ENCODE measurements around the gene CRYZL1. TPM values are rescaled to one million over a fixed set of nuclear protein-coding genes. Genes with fewer than 3 reads are reported as not detected.
A peak's percentile ranks its signal among the peaks of the same experiment; 100 is the strongest.

Gene CRYZL1
- total RNA-seq, 1 donor from 2014 or later, result 36.5 TPM

DNA sequence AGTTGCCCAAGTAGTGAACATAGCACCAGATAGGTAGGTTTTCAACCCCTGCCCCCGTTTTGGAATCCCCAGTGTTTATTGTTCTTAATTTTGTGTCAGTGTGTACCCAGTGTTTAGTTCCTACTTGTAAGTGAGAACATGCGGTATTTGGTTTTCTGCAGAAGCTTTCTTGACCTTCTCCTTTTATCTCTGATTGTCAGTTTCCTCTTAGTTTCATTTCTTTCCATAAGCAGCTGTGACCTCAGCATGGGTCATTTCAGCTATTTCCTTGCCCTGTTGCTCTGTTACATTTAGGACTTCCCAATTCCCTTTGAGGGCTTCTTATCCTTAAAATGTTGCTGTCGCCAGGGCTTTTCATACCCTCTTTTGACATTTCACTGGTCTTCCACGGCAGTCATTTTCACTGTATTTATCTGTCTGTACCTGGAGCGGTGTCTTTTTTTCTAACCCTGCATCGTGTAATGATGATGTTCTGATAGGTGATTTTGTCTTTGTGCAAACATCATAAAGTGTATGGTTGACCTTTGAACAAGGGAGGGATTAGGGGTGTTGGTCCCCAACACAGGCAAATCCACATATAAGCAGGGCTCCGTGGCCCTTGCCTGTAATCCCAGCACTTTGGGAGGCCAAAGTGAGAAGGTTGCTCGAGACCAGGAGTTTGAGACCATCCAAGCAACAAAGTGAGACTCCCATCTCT, 15.7 kb upstream of the CRYZL1 start:
- intact Hi-C loops (cut with micrococcal nuclease), result no loop called here
- DNase-seq (ENCODE audit: low spot score), result no peak
- Mint-ChIP-seq H3K4me1 (ENCODE audit: low read depth) (no peaks in the 10 kb centered on the region), H3K4me3 (ENCODE audit: low read depth) (no peak overlapping the region), H3K9me3 (peaks cover 3% of the 10 kb centered on the region), H3K27me3 (ENCODE audit: low read depth) (peaks cover 2% of the 10 kb centered on the region), H3K36me3 (ENCODE audit: low read depth) (no peaks in the 10 kb centered on the region), H3K27ac (no peak overlapping the region)

DNA sequence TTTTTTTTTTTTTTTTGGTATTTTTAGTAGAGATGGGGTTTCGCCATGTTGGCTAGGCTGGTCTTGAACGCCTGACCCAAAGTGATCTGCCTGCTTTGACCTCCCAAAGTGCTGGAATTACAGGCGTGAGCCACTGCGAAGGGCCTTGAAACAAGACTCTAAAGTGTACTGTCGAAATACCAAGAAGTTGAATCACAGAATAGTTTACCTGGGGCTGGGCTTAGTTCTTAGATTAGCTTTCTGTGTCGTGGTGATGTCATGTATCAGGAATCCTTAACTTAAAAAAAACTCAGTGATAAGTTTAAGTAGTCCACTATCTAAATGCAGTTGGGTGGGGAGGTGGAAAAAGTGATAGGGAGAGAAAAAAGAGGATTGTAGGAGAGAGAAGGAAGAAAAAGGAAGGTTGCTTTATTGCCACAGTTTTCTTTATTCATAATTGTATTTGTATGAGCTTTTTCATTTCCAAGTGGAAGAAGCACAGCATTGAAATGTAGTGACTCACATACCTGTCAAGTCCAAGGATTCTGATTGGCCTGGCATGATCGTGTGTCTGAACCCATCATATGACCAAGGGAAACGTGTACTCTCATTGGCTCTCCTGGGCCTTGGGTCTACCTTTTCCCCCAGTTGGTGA, 14.2 kb upstream of the CRYZL1 start:
- no peak overlapping the region for H3K4me3 Mint-ChIP-seq (ENCODE audit: low read depth)
- no peak for DNase-seq (ENCODE audit: low spot score)
- H3K9me3 Mint-ChIP-seq, result no peaks in the 10 kb centered on the region
- peaks cover 4% of the 10 kb centered on the region for H3K27me3 Mint-ChIP-seq (ENCODE audit: low read depth)
- no peaks in the 10 kb centered on the region for H3K36me3 Mint-ChIP-seq (ENCODE audit: low read depth)
- H3K4me1 Mint-ChIP-seq (ENCODE audit: low read depth), result no peaks in the 10 kb centered on the region
- intact Hi-C loops (cut with micrococcal nuclease), result no loop called here
- H3K27ac Mint-ChIP-seq, result no peak overlapping the region

- intact Hi-C loops (cut with micrococcal nuclease), result no loop called here
- no peaks in the 10 kb centered on the region for H3K36me3 Mint-ChIP-seq (ENCODE audit: low read depth)
- H3K4me1 Mint-ChIP-seq (ENCODE audit: low read depth), result no peaks in the 10 kb centered on the region
- H3K9me3 Mint-ChIP-seq, result no peaks in the 10 kb centered on the region
- H3K27me3 Mint-ChIP-seq (ENCODE audit: low read depth), result peaks cover 4% of the 10 kb centered on the region
- H3K4me3 Mint-ChIP-seq (ENCODE audit: low read depth), result no peak overlapping the region
- no peak for DNase-seq (ENCODE audit: low spot score)
- no peak overlapping the region for H3K27ac Mint-ChIP-seq
Observed at GRCh38 chr21:33654412-33654811, 12.9 kb upstream of the CRYZL1 start.

- Mint-ChIP-seq H3K4me3 (ENCODE audit: low read depth) (no peak overlapping the region), H3K4me1 (ENCODE audit: low read depth) (no peaks in the 10 kb centered on the region), H3K9me3 (no peaks in the 10 kb centered on the region), H3K36me3 (ENCODE audit: low read depth) (no peaks in the 10 kb centered on the region), H3K27me3 (ENCODE audit: low read depth) (peaks cover 13% of the 10 kb centered on the region), H3K27ac (no peak overlapping the region)
- DNase-seq (ENCODE audit: low spot score), result no peak
- intact Hi-C loops (cut with micrococcal nuclease), result no loop called here
Observed at GRCh38 chr21:33651965-33652680, 10.6 kb upstream of the CRYZL1 start.

GRCh38 chr21:33650929-33651509, 9.5 kb upstream of the CRYZL1 start:
- no peaks in the 10 kb centered on the region for H3K9me3 Mint-ChIP-seq
- no peaks in the 10 kb centered on the region for H3K4me1 Mint-ChIP-seq (ENCODE audit: low read depth)
- H3K27ac Mint-ChIP-seq, result no peak overlapping the region
- intact Hi-C loops (cut with micrococcal nuclease), result no loop called here
- no peaks in the 10 kb centered on the region for H3K36me3 Mint-ChIP-seq (ENCODE audit: low read depth)
- no peak overlapping the region for H3K4me3 Mint-ChIP-seq (ENCODE audit: low read depth)
- H3K27me3 Mint-ChIP-seq (ENCODE audit: low read depth), result peaks cover 12% of the 10 kb centered on the region
- DNase-seq (ENCODE audit: low spot score), result no peak

GRCh38 chr21:33650230-33650629, 8.7 kb upstream of the CRYZL1 start:
- intact Hi-C loops (cut with micrococcal nuclease), result no loop called here
- Mint-ChIP-seq H3K9me3 (no peaks in the 10 kb centered on the region), H3K4me1 (ENCODE audit: low read depth) (no peaks in the 10 kb centered on the region), H3K36me3 (ENCODE audit: low read depth) (no peaks in the 10 kb centered on the region), H3K27ac (no peak overlapping the region), H3K27me3 (ENCODE audit: low read depth) (peaks cover 11% of the 10 kb centered on the region), H3K4me3 (ENCODE audit: low read depth) (no peak overlapping the region)
- no peak for DNase-seq (ENCODE audit: low spot score)

- Mint-ChIP-seq H3K4me1 (ENCODE audit: low read depth) (peaks cover 3% of the 10 kb centered on the region), H3K36me3 (ENCODE audit: low read depth) (no peaks in the 10 kb centered on the region), H3K9me3 (no peaks in the 10 kb centered on the region), H3K4me3 (ENCODE audit: low read depth) (no peak overlapping the region), H3K27ac (no peak overlapping the region), H3K27me3 (ENCODE audit: low read depth) (peaks cover 28% of the 10 kb centered on the region)
- DNase-seq (ENCODE audit: low spot score), result no peak
- intact Hi-C loops (cut with micrococcal nuclease), result loop anchor here (10.0 kb wide), 3 partner anchors 264 to 966 kb away; partner anchors contain the start of genes MRPS6, RCAN1 and SLC5A3
Observed at GRCh38 chr21:33648555-33648954, 7.0 kb upstream of the CRYZL1 start.

DNA sequence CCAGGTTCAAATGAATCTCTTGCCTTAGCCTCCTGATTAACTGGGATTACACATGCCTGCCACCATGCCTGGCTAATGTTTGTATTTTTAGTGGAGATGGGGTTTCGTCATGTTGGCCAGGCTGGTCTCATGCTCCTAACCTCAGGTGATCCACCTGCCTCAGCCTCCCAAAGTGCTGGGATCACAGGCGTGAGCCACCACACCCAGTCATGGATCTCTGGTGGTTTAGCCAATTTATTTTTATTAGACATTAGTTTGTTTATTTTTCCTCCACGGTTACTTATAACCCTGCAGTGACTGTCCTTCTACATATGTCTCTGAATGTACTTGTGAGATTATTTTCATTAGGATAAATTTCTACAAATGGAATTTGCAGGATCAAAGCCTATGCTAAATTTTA, 6.0 kb upstream of the CRYZL1 start:
- no peaks in the 10 kb centered on the region for H3K36me3 Mint-ChIP-seq (ENCODE audit: low read depth)
- peaks cover 32% of the 10 kb centered on the region for H3K27me3 Mint-ChIP-seq (ENCODE audit: low read depth)
- intact Hi-C loops (cut with micrococcal nuclease), result loop anchor here (10.0 kb wide), 3 partner anchors 263 to 967 kb away; partner anchors contain the start of genes MRPS6, RCAN1 and SLC5A3
- peaks cover 7% of the 10 kb centered on the region for H3K4me1 Mint-ChIP-seq (ENCODE audit: low read depth)
- H3K9me3 Mint-ChIP-seq, result no peaks in the 10 kb centered on the region
- no peak for DNase-seq (ENCODE audit: low spot score)
- H3K4me3 Mint-ChIP-seq (ENCODE audit: low read depth), result no peak overlapping the region
- no peak overlapping the region for H3K27ac Mint-ChIP-seq

DNA sequence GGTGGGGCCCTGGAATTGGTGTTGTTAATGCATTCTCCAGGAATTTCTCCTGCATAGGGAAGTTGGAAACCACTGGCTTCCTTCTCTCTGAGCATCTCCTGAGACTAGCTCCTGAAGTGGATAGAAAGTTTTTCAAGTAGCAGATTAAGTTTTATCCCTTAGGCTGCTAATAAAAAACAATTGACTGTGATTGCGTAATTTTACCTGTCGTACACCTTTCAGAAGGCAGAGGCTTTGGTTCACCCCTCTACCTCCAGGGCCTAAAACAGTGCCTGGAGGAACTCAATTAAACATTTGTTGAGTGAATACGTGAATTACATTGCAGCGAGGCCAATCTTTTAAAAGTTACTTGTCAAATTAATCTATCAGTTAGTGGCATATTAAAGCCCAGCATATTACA, 4.2 kb upstream of the CRYZL1 start:
- Mint-ChIP-seq H3K27me3 (ENCODE audit: low read depth) (peaks cover 30% of the 10 kb centered on the region), H3K36me3 (ENCODE audit: low read depth) (no peaks in the 10 kb centered on the region), H3K4me1 (ENCODE audit: low read depth) (peaks cover 12% of the 10 kb centered on the region), H3K27ac (no peak overlapping the region), H3K4me3 (ENCODE audit: low read depth) (no peak overlapping the region), H3K9me3 (no peaks in the 10 kb centered on the region)
- intact Hi-C loops (cut with micrococcal nuclease), result loop anchor here (10.0 kb wide), 3 partner anchors 261 to 969 kb away; partner anchors contain the start of genes MRPS6, RCAN1 and SLC5A3
- no peak for DNase-seq (ENCODE audit: low spot score)

DNA sequence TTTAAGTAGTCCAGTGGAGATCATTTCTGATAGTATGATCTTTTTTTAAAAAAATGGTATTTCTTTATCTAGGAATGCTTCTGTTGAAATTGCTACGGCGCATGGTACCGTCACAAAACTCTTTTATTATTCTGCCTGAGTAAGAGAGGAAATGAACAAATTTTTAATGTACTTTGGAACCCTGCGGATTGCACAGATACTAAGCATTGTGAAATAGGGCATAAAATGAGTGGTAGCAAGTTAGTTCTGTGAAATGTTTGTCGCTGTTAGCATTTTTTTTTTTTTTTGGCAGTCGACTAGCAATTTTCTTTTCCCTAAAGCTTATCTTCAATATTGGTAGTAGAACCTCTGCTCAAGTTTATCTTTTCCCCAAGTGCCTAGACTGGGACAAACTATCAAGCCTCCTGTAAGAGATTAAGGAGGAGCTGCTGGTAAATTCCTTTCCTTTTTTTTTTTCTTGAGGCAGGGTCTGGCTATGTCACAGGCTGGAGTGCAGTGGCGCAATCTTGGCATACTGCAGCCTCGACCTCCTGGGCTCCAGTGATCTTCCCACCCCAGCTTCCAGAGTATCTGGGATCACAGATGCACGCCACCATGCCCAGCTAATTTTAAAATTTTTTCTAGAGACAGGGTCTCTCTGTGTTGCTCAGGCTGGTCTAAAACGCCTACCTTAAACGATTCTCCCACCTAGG, 3.0 kb upstream of the CRYZL1 start:
- H3K4me1 Mint-ChIP-seq (ENCODE audit: low read depth), result peaks cover 12% of the 10 kb centered on the region
- H3K27ac Mint-ChIP-seq, result no peak overlapping the region
- peaks cover 30% of the 10 kb centered on the region for H3K27me3 Mint-ChIP-seq (ENCODE audit: low read depth)
- no peak overlapping the region for H3K4me3 Mint-ChIP-seq (ENCODE audit: low read depth)
- H3K36me3 Mint-ChIP-seq (ENCODE audit: low read depth), result no peaks in the 10 kb centered on the region
- intact Hi-C loops (cut with micrococcal nuclease), result loop anchor here (5.0 to 10.0 kb wide), 5 partner anchors 152 to 970 kb away; partner anchors contain the start of genes DNAJC28, MRPS6, PAXBP1 and RCAN1
- no peaks in the 10 kb centered on the region for H3K9me3 Mint-ChIP-seq
- DNase-seq (ENCODE audit: low spot score), result no peak

DNA sequence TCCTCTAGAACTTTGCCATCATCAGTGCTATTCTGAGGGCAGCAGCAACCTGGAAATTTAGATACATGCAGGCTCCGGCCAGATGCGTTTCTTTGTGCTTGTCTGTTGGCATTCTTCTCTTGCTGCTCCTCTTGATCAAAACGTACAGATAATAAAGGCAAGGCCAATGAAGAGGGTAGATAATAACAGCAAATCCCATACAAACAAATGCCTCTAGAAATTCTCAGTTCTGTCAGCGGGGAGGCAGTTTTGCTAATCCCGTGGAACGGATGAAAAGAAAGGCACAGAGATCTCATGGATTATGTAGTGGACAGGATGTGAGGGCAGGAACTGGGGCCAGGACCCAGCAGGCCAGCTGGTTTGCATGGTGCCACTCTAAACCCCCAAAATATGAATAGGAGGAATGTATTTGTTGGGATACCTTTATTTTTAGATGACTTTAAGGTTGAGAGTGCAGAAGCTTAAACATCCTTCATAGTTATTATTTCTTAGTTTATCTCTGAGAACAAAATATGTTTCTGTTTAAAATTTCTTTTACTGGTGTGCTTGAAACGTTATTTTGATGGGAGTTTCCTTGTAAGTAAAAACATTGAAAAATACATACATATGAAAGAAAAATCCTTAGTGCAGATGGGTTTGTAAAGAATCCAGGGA, 2.2 kb upstream of the CRYZL1 start:
- Mint-ChIP-seq H3K36me3 (ENCODE audit: low read depth) (no peaks in the 10 kb centered on the region), H3K4me3 (ENCODE audit: low read depth) (peak overlapping the region; percentile 80), H3K9me3 (no peaks in the 10 kb centered on the region), H3K27me3 (ENCODE audit: low read depth) (peaks cover 27% of the 10 kb centered on the region), H3K4me1 (ENCODE audit: low read depth) (peaks cover 12% of the 10 kb centered on the region), H3K27ac (no peak overlapping the region)
- no peak for DNase-seq (ENCODE audit: low spot score)
- intact Hi-C loops (cut with micrococcal nuclease), result loop anchor here (5.0 to 10.0 kb wide), 5 partner anchors 151 to 971 kb away; partner anchors contain the start of genes DNAJC28, MRPS6, PAXBP1 and RCAN1

Data from activated T-helper 2 cell treated with anti-CD3 and anti-CD28 coated beads, Interferon-gamma antibody, Interleukin-2, Interleukin-4, amounts not matched to agents 10 μg/mL and 5 μg/mL and 100 μg/mL, durations not matched to agents 14 hours and 24 hours and 36 hours (primary cell).